SK-N-SH (cell line): ENCODE measurements around the gene XRN2. TPM values are rescaled to one million over a fixed set of nuclear protein-coding genes. Genes with fewer than 3 reads are reported as not detected.

Experiments used
- CTCF ChIA-PET: fragments of 300-600, 350-600 bp; formaldehyde crosslinking; extraction: SDS; loops from one replicate; lab custom pipeline; 2021; lab: Yijun Ruan, JAX
- POLR2A ChIA-PET: fragments of 350-600 bp; sonication (Branson Sonifier 250); formaldehyde crosslinking; extraction: SDS; loops from one replicate; lab custom pipeline; 2020; ENCODE audit warnings: antibody characterized with exemption, inconsistent platforms; lab: Yijun Ruan, JAX
- DNase-seq: peaks from one replicate; pipeline ENCODE4 v3.0.0; 2012
- H2AFZ ChIP-seq: fragments of 200-600 bp; sonication (generic); 2 replicates; pipeline ENCODE4 v1.8.1; 2016; ENCODE audit warnings: antibody characterized with exemption, mild to moderate bottlenecking, low read depth
- H3F3A ChIP-seq: fragments of 200-600 bp; sonication (generic); replicated peaks from 2 replicates; pipeline ENCODE3; 2016; ENCODE audit warnings: antibody characterized with exemption, mild to moderate bottlenecking; ENCODE audit not compliant: insufficient read depth
- H3K27ac ChIP-seq, 2 experiments: fragments of 200-500 bp in 1 of 2; fragments of 200-600 bp in 1 of 2; sonication (Bioruptor generic) in 1 of 2; sonication (generic), shearing (Covaris generic) in 1 of 2; 2 replicates each; pipeline versions ENCODE4 v1.5.1 to v1.6.1; 2014 to 2016; ENCODE audit warnings: low read depth in 2 of 2, inconsistent platforms in 1 of 2, low read length in 1 of 2, mild to moderate bottlenecking in 1 of 2, mixed read lengths in 1 of 2
- H3K27me3 ChIP-seq: fragments of 200-600 bp; sonication (generic), shearing (Covaris generic); 2 replicates; pipeline ENCODE4 v1.6.1; 2016; ENCODE audit warnings: mixed run types; ENCODE audit not compliant: insufficient read depth
- H3K36me3 ChIP-seq, 2 experiments: fragments of 200-500 bp in 1 of 2; fragments of 200-600 bp in 1 of 2; sonication (Bioruptor generic) in 1 of 2; sonication (generic) in 1 of 2; replicated peaks in 1 of 2; 2 replicates each; pipeline versions ENCODE3 to v1.5.1; 2014 to 2016; ENCODE audit warnings: low read length in 1 of 2, mild to moderate bottlenecking in 1 of 2; ENCODE audit not compliant: insufficient read depth in 2 of 2, control insufficient read depth in 1 of 2
- H3K4me1 ChIP-seq, 2 experiments: fragments of 200-500 bp in 1 of 2; fragments of 200-600 bp in 1 of 2; sonication (Bioruptor generic) in 1 of 2; sonication (generic), shearing (Covaris generic) in 1 of 2; 2 replicates each; pipeline versions ENCODE4 v1.5.1 to v1.6.1; 2014 to 2016; ENCODE audit warnings: low read depth in 1 of 2, low read length in 1 of 2, mixed run types in 1 of 2; ENCODE audit not compliant: insufficient read depth in 2 of 2, control insufficient read depth in 1 of 2
- H3K4me2 ChIP-seq: fragments of 200-600 bp; sonication (generic), shearing (Covaris generic); 2 replicates; pipeline ENCODE4 v1.6.1; 2017; ENCODE audit warnings: mixed run types
- H3K4me3 ChIP-seq, 2 experiments: fragments of 200-500 bp in 1 of 2; fragments of 200-600 bp in 1 of 2; sonication (Bioruptor generic) in 1 of 2; sonication (generic), shearing (Covaris generic) in 1 of 2; 2 replicates each; pipeline versions ENCODE4 v1.5.1 to v1.8.1; 2014 to 2016; ENCODE audit warnings: low read depth in 2 of 2, inconsistent platforms in 1 of 2, low read length in 1 of 2, mild to moderate bottlenecking in 1 of 2, mixed read lengths in 1 of 2, moderate library complexity in 1 of 2
- H3K79me2 ChIP-seq: fragments of 200-600 bp; sonication (generic); 2 replicates; pipeline ENCODE4 v1.8.1; 2017; ENCODE audit warnings: mild to moderate bottlenecking; ENCODE audit not compliant: insufficient read depth
- H3K9ac ChIP-seq: fragments of 200-600 bp; sonication (generic); 2 replicates; pipeline ENCODE4 v1.6.1; 2017; ENCODE audit warnings: mixed run types
- H3K9me2 ChIP-seq: fragments of 200-600 bp; sonication (generic); 2 replicates; pipeline ENCODE4 v1.6.1; 2017; ENCODE audit warnings: mixed run types
- H3K9me3 ChIP-seq: fragments of 200-600 bp; sonication (generic); 2 replicates; pipeline ENCODE4 v1.6.1; 2017; ENCODE audit warnings: mixed run types, mild to moderate bottlenecking, moderate library complexity
- H4K20me1 ChIP-seq: fragments of 200-600 bp; sonication (generic); 2 replicates; pipeline ENCODE4 v1.6.1; 2017; ENCODE audit warnings: mild to moderate bottlenecking, mixed run types; ENCODE audit not compliant: insufficient read depth
- CHD2 ChIP-seq: fragments of 150-350 bp; IDR thresholded peaks from 2 replicates; pipeline ENCODE4 v1.6.1; 2018; ENCODE audit warnings: low read length; ENCODE audit not compliant: partially characterized antibody
- ELF1 ChIP-seq: IDR thresholded peaks from 2 replicates; pipeline ENCODE4 v1.4.0; 2012
- EP300 ChIP-seq, 2 experiments: IDR thresholded peaks; 2 replicates each; pipeline versions ENCODE4 v1.4.0 to v1.6.1; 2012; ENCODE audit warnings: borderline replicate concordance in 1 of 2, low read depth in 1 of 2, low read length in 1 of 2
- FOSL2 ChIP-seq: IDR thresholded peaks from 2 replicates; pipeline ENCODE4 v1.4.0; 2012; ENCODE audit warnings: low read depth, mild to moderate bottlenecking, moderate library complexity, borderline replicate concordance
- FOXJ3 ChIP-seq: sonication (generic); formaldehyde crosslinking; IDR thresholded peaks from 2 replicates; pipeline ENCODE4 v1.5.1; 2020; ENCODE audit warnings: mild to moderate bottlenecking, missing genetic modification reagents
- MXI1 ChIP-seq: IDR thresholded peaks from 2 replicates; pipeline ENCODE4 v1.6.1; 2012; ENCODE audit warnings: mild to moderate bottlenecking, low read depth, low read length, improper control_type of control experiment
- NFIC ChIP-seq: IDR thresholded peaks from 2 replicates; pipeline ENCODE4 v1.4.0; 2012; ENCODE audit warnings: borderline replicate concordance
- RAD21 ChIP-seq: IDR thresholded peaks from 2 replicates; pipeline ENCODE4 v1.6.1; 2012; ENCODE audit warnings: mild to moderate bottlenecking, low read length
- RCOR1 ChIP-seq: fragments of 150-350 bp; IDR thresholded peaks from 2 replicates; pipeline ENCODE4 v1.6.1; 2017; ENCODE audit warnings: antibody characterized with exemption, low read length
- RFX5 ChIP-seq: IDR thresholded peaks from 2 replicates; pipeline ENCODE4 v1.6.1; 2012; ENCODE audit warnings: mild to moderate bottlenecking, improper control_type of control experiment, low read length
- RXRA ChIP-seq: IDR thresholded peaks from 2 replicates; pipeline ENCODE4 v1.4.0; 2012; ENCODE audit warnings: low read depth, mild to moderate bottlenecking, borderline replicate concordance
- SIN3A ChIP-seq: IDR thresholded peaks from 2 replicates; pipeline ENCODE4 v1.6.1; 2012; ENCODE audit warnings: low read depth, mild to moderate bottlenecking, low read length, moderate library complexity, borderline replicate concordance
- TAF1 ChIP-seq: IDR thresholded peaks from 2 replicates; pipeline ENCODE4 v1.6.1; 2012; ENCODE audit warnings: low read depth, mild to moderate bottlenecking, low read length, moderate library complexity, borderline replicate concordance
- TCF12 ChIP-seq: IDR thresholded peaks from 2 replicates; pipeline ENCODE4 v1.4.0; 2012
- YY1 ChIP-seq: IDR thresholded peaks from 2 replicates; pipeline ENCODE4 v1.4.0; 2012; ENCODE audit warnings: low read depth, mild to moderate bottlenecking
- WGBS: methylation state at CpG from one replicate; pipeline ENCODE4 v1.1.6; 2017; ENCODE audit warnings: low lambda C conversion rate; 5-methylcytosine and 5-hydroxymethylcytosine counted together
- polyA plus RNA-seq, 3 experiments: library from polyadenylated mRNA; depleted of rRNA; stranded (reverse); fragments of >200 nt; gene quantifications; 2 replicates each; pipeline ENCODE4 v1.2.3, GENCODE V29; 2012
- TF ChIP-seq, protein P1 (sequence below): fragments of 150-350 bp; IDR thresholded peaks from 2 replicates; pipeline ENCODE4 v1.6.1; 2016; ENCODE audit warnings: mild to moderate bottlenecking, low read depth, low read length
- TF ChIP-seq, protein P2 (sequence below): IDR thresholded peaks from 2 replicates; pipeline ENCODE4 v1.4.0; 2012; ENCODE audit warnings: low read depth
- TF ChIP-seq, protein P3 (sequence below): IDR thresholded peaks from 2 replicates; pipeline ENCODE4 v1.4.0; 2012; ENCODE audit warnings: low read depth, borderline replicate concordance
- TF ChIP-seq, protein P4 (sequence below): fragments of 150-350 bp; IDR thresholded peaks from 2 replicates; pipeline ENCODE4 v1.6.1; 2017; ENCODE audit warnings: antibody characterized with exemption, low read length, low read depth, borderline replicate concordance

XRN2 gene
- polyA plus RNA-seq, 1 of the 3 experiments (the other 2 are of a cell fraction) = 44.5 TPM

DNA sequence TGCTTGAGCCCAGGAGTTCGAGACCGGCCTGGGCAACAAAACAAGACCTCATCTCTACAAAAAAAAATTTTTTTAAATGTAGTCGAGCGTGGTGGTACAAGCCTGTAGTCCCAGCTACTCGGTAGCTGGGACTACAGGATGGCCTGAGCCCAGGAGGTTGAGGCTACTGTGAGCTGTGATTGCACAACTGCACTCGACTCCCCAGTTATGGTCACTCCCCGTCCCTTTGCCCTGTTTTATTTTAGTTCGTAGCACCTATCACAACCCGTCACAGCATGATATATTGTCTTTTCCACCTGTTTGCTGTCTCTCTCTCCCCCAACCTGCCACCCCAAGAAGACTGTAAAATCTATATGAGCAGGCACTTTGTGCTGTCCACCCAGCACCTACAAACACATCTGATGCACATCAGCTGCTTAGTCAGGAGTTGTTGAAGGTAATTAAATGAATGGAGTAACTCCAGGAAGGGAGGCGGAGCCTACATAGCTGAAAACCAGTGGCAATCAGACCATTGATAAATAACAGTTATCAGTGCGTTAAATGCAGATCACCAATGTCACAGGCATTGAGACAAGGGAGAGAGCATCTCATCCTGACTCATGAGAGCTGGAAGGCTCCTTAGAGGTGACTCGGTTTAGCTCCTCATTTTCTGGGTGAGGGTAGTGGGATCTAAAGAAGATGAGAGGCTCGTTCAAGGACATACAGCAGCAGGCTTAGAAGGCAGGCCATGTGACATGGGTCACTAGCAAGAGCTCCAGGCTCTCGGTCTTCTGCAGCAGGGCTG lies 14.4 kb upstream of the XRN2 start:
- ChIA-PET CTCF (interaction anchor here (1.1 to 1.8 kb wide), 2 partner anchors 53 to 216 kb away, joined by 4 to 9 read pairs; no protein-coding TSS in a partner anchor), POLR2A (no interaction called here)
- Histone ChIP-seq H3K9me3 (no peaks in the 10 kb centered on the region), H4K20me1 (no peaks in the 10 kb centered on the region), H3K4me1 (peaks cover 0 to 3% of the 10 kb centered on the region in 2 experiments; a peak in 1 of 4 replicates), H3K79me2 (no peaks in the 10 kb centered on the region), H2AFZ (no peak overlapping the region), H3K27me3 (no peaks in the 10 kb centered on the region; the same call in 1 of the 2 replicates), H3K36me3 (no peaks in the 10 kb centered on the region), H3K4me3 (no peak overlapping the region), H3K4me2 (no peak overlapping the region), H3K9ac (no peak overlapping the region), H3K9me2 (no peaks in the 10 kb centered on the region), H3F3A (peaks cover 3% of the 10 kb centered on the region), H3K27ac (no peak overlapping the region)
- WGBS = 52% methylated on average over 13 of the region's 14 CpGs
- DNase-seq = no peak
- TF ChIP-seq, protein P1, sequence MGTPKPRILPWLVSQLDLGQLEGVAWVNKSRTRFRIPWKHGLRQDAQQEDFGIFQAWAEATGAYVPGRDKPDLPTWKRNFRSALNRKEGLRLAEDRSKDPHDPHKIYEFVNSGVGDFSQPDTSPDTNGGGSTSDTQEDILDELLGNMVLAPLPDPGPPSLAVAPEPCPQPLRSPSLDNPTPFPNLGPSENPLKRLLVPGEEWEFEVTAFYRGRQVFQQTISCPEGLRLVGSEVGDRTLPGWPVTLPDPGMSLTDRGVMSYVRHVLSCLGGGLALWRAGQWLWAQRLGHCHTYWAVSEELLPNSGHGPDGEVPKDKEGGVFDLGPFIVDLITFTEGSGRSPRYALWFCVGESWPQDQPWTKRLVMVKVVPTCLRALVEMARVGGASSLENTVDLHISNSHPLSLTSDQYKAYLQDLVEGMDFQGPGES = no peak
- TF ChIP-seq FOXJ3 (CRISPR knock-in tag) (no peak), MXI1 (no peak), ELF1 (no peak), RFX5 (no peak), FOSL2 (no peak), TCF12 (no peak), RAD21 (no peak), TAF1 (no peak), EP300 (IDR thresholded peaks at IDR 0.05; ENCODE audit: borderline replicate concordance in 1 of 2, low read depth in 1 of 2, low read length in 1 of 2) (no peak), RCOR1 (no peak), CHD2 (no peak), RXRA (no peak), NFIC (no peak), YY1 (no peak), SIN3A (no peak)
- TF ChIP-seq, protein P2, sequence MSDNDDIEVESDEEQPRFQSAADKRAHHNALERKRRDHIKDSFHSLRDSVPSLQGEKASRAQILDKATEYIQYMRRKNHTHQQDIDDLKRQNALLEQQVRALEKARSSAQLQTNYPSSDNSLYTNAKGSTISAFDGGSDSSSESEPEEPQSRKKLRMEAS = no peak
- TF ChIP-seq, protein P3, sequence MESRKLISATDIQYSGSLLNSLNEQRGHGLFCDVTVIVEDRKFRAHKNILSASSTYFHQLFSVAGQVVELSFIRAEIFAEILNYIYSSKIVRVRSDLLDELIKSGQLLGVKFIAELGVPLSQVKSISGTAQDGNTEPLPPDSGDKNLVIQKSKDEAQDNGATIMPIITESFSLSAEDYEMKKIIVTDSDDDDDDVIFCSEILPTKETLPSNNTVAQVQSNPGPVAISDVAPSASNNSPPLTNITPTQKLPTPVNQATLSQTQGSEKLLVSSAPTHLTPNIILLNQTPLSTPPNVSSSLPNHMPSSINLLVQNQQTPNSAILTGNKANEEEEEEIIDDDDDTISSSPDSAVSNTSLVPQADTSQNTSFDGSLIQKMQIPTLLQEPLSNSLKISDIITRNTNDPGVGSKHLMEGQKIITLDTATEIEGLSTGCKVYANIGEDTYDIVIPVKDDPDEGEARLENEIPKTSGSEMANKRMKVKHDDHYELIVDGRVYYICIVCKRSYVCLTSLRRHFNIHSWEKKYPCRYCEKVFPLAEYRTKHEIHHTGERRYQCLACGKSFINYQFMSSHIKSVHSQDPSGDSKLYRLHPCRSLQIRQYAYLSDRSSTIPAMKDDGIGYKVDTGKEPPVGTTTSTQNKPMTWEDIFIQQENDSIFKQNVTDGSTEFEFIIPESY = no peak
- TF ChIP-seq, protein P4, sequence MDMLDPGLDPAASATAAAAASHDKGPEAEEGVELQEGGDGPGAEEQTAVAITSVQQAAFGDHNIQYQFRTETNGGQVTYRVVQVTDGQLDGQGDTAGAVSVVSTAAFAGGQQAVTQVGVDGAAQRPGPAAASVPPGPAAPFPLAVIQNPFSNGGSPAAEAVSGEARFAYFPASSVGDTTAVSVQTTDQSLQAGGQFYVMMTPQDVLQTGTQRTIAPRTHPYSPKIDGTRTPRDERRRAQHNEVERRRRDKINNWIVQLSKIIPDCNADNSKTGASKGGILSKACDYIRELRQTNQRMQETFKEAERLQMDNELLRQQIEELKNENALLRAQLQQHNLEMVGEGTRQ = no peak
